Activated naive CD4-positive, alpha-beta T cell treated with anti-CD3 and anti-CD28 coated beads for 36 hours (primary cell): Measurements from ENCODE around the gene KIF3A. TPM values are rescaled to one million over a fixed set of nuclear protein-coding genes. Genes with fewer than 3 reads are reported as not detected.

ENCODE experiments used
- CTCF ChIA-PET: fragments of 350-600 bp; sonication (Branson Sonifier 250); formaldehyde crosslinking; loops from one replicate; lab custom pipeline; 2021; ENCODE audit warnings: antibody characterized with exemption; lab: Charles Lee
- DNase-seq: peaks from one replicate; pipeline ENCODE4 v3.0.0-alpha.2; 2020
- H3K27ac Mint-ChIP-seq: one replicate; pipeline ENCODE4 v1.8.0; 2021; ENCODE audit warnings: mild to moderate bottlenecking, mixed read lengths
- H3K27me3 Mint-ChIP-seq: one replicate; pipeline ENCODE4 v1.8.0; 2021; ENCODE audit warnings: low read depth, mixed read lengths
- H3K36me3 Mint-ChIP-seq: one replicate; pipeline ENCODE4 v1.8.0; 2021; ENCODE audit warnings: low read depth, mixed read lengths
- H3K4me1 Mint-ChIP-seq: one replicate; pipeline ENCODE4 v1.8.0; 2021; ENCODE audit warnings: low read depth, mixed read lengths
- H3K4me3 Mint-ChIP-seq: one replicate; pipeline ENCODE4 v1.8.0; 2021; ENCODE audit warnings: mild to moderate bottlenecking, moderate library complexity, mixed read lengths
- H3K9me3 Mint-ChIP-seq: one replicate; pipeline ENCODE4 v1.8.0; 2021; ENCODE audit warnings: mixed read lengths
- intact Hi-C: fragments of 100-400 bp; cut with micrococcal nuclease; formaldehyde crosslinking; loops from one replicate; pipeline ENCODE4 v1.15.1; 2023
- total RNA-seq, 2 experiments: library from RNA; stranded (reverse); gene quantifications; one replicate each; pipeline ENCODE4 v1.2.3, GENCODE V29; 2021

KIF3A gene
- total RNA-seq, 2 experiments from 2014 or later, result 5.0 to 6.1 TPM

DNA sequence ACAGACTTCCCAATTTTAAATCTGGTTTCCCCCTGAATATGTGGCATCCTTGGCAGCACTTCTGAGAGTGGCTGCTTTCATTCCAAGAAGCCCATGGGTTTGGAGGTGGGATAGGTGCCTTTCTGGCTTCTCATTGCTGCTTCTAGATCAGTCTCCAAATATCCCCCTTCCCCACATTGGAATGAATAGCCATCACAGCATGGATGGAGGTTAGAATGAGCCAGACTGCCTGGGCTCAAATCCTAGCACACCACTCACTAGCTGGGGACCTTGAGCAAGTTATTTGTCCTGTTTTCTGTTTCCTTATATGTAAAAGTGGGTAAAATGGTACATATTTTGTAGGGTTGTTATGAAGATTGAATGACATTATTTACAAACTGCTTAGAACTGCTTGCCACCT, 93.2 kb downstream of the KIF3A start:
- Mint-ChIP-seq H3K4me1 (peaks cover 25% of the 10 kb centered on the region), H3K27ac (no peak overlapping the region), H3K27me3 (no peaks in the 10 kb centered on the region), H3K36me3 (peaks cover 35% of the 10 kb centered on the region), H3K9me3 (peaks cover 15% of the 10 kb centered on the region), H3K4me3 (no peak overlapping the region)
- intact Hi-C loops, result loop anchor here (5.0 kb wide), 1 partner anchor 547 kb away; no protein-coding TSS in a partner anchor
- DNase-seq, result no peak
- CTCF ChIA-PET, result interaction anchor here (1.2 to 1.4 kb wide), 3 partner anchors 11 to 176 kb away, joined by 3 read pairs; no protein-coding TSS in a partner anchor

Other genes starting within 250 kb of the KIF3A start
- gene IRF1, start 246.8 kb downstream of the KIF3A start, total RNA-seq, result 10 to 100 TPM; 84.3 to 88.4 TPM
- gene IL5, start 194.0 kb downstream of the KIF3A start, total RNA-seq, result not detected
- 10 to 100 TPM; 39.1 to 42.4 TPM for gene RAD50, start 180.6 kb downstream of the KIF3A start, total RNA-seq
- under 1 TPM; 0.24 to 0.49 TPM for gene IL13, start 79.4 kb downstream of the KIF3A start, total RNA-seq
- not detected for gene IL4, start 63.6 kb downstream of the KIF3A start, total RNA-seq
- 1 to 10 TPM; 1.4 to 2.5 TPM for gene CCNI2, start 9.9 kb upstream of the KIF3A start, total RNA-seq
- gene SEPTIN8, start 39.7 kb upstream of the KIF3A start, total RNA-seq, result 10 to 100 TPM; 24.9 to 29.2 TPM
- gene SOWAHA, start 75.8 kb upstream of the KIF3A start, total RNA-seq, result not detected
- under 1 TPM; 0.21 to 0.64 TPM for gene SHROOM1, start 93.1 kb upstream of the KIF3A start, total RNA-seq
- 1 to 10 TPM in 1 of 2 experiments, under 1 TPM in 1; 0.64 to 1.2 TPM for gene GDF9, start 128.9 kb upstream of the KIF3A start, total RNA-seq
- 100 to 1,000 TPM; 677 to 784 TPM for gene UQCRQ, start 129.1 kb upstream of the KIF3A start, total RNA-seq
- 1 to 10 TPM; 1.8 to 2.0 TPM for gene LEAP2, start 136.1 kb upstream of the KIF3A start, total RNA-seq
- gene AFF4, start 226.1 kb upstream of the KIF3A start, total RNA-seq, result 10 to 100 TPM; 13.6 to 14.2 TPM